WTC11 (cell line): ENCODE data around the gene CAB39.

Experiments used
- CTCF ChIP-seq: fragments of 200-600 bp; IDR thresholded peaks from 2 replicates; pipeline ENCODE4 v1.8.0; 2022; ENCODE audit warnings: antibody characterized with exemption
- MAX ChIP-seq: sonication (generic); formaldehyde crosslinking; IDR thresholded peaks from 2 replicates; pipeline ENCODE4 v1.8.0; 2022; ENCODE audit warnings: mild to moderate bottlenecking, missing genetic modification reagents
- NR3C1 ChIP-seq: sonication (generic); formaldehyde crosslinking; conservative IDR thresholded peaks from 2 replicates; pipeline ENCODE4 v1.8.1; 2023; ENCODE audit warnings: low read depth, mild to moderate bottlenecking, missing genetic modification reagents
- TEAD4 ChIP-seq: sonication (generic); formaldehyde crosslinking; IDR thresholded peaks from 2 replicates; pipeline ENCODE4 v1.8.0; 2022; ENCODE audit warnings: mild to moderate bottlenecking, missing genetic modification reagents

- TF ChIP-seq NR3C1 (CRISPR knock-in tag) (no peak), CTCF (no peak), MAX (CRISPR knock-in tag) (no peak), TEAD4 (CRISPR knock-in tag) (no peak)
These were observed 60.6 kb downstream of the CAB39 start for GRCh38 chr2:230773039-230773773.
